GM12878 (cell line): ENCODE data around the gene PITX1. TPM values are rescaled to one million over a fixed set of nuclear protein-coding genes. Genes with fewer than 3 reads are reported as not detected.

Experiments
- ATAC-seq: fragments of 200-7000 bp; cut with Tn5 transposase; 3 replicates; pipeline ENCODE4 v1.9.1; 2020; ENCODE audit warnings: mild to moderate bottlenecking, moderate library complexity
- BruUV-seq: library from RNA; stranded (reverse); fragments of 400-500 nt; replicated peaks from 2 replicates; lab custom pipeline; 2021; lab: Mats Ljungman, UMichigan
- CTCF ChIA-PET: fragments of 300-600 bp; sonication (Branson Sonifier 250); formaldehyde crosslinking; extraction: SDS; loops from one replicate; lab custom pipeline; 2021; ENCODE audit warnings: inconsistent platforms; lab: Yijun Ruan, JAX
- POLR2A ChIA-PET: fragments of 350-600 bp; formaldehyde crosslinking; extraction: SDS; loops from one replicate; lab custom pipeline; 2021; ENCODE audit warnings: inconsistent platforms; lab: Charles Lee
- RAD21 ChIA-PET: fragments of 300-600 bp; sonication (Branson Sonifier 250); formaldehyde crosslinking; loops from one replicate; lab custom pipeline; 2023; ENCODE audit warnings: antibody characterized with exemption; ENCODE audit not compliant: unreplicated experiment; lab: Charles Lee
- SMC1A ChIA-PET: fragments of 300-600 bp; sonication (Branson Sonifier 250); formaldehyde crosslinking; loops from one replicate; lab custom pipeline; 2023; ENCODE audit not compliant: unreplicated experiment, uncharacterized antibody; lab: Charles Lee
- DNase-seq: peaks from one replicate; pipeline ENCODE4 v3.0.0-alpha.2; 2011; ENCODE audit warnings: low read depth, low spot score
- FAIRE-seq: peaks from 3 replicates; lab custom pipeline; 2011; peaks lifted over from hg19 to GRCh38; lab: Jason Lieb, UNC
- H2AFZ ChIP-seq: 2 replicates; pipeline ENCODE4 v1.6.0; 2011; ENCODE audit warnings: low read depth, low read length, control low read depth; ENCODE audit not compliant: control insufficient read depth
- H3K27ac ChIP-seq: 2 replicates; pipeline ENCODE4 v1.5.1; 2011; ENCODE audit warnings: control low read depth; ENCODE audit not compliant: control insufficient read depth, insufficient read depth
- H3K27me3 ChIP-seq, 2 experiments: replicated peaks in 1 of 2; 2 replicates each; pipeline versions ENCODE4 v1.6.0 to v1.6.1; 2011; ENCODE audit warnings: low read length in 1 of 2; ENCODE audit not compliant: control insufficient read depth in 2 of 2, insufficient read depth in 2 of 2
- H3K36me3 ChIP-seq, 2 experiments: 2 replicates each; pipeline ENCODE4 v1.5.1; 2011; ENCODE audit warnings: low read length in 1 of 2; ENCODE audit not compliant: control insufficient read depth in 2 of 2, insufficient read depth in 2 of 2
- H3K4me1 ChIP-seq: 2 replicates; pipeline ENCODE4 v1.6.1; 2011; ENCODE audit warnings: mild to moderate bottlenecking, low read length, moderate library complexity, mixed read lengths; ENCODE audit not compliant: control insufficient read depth, insufficient read depth
- H3K4me2 ChIP-seq: 2 replicates; pipeline ENCODE4 v1.6.0; 2011; ENCODE audit warnings: control low read depth; ENCODE audit not compliant: control insufficient read depth, insufficient read depth
- H3K4me3 ChIP-seq: fragments of 200-600 bp; sonication (generic); 2 replicates; pipeline ENCODE4 v1.5.1; 2016
- H3K79me2 ChIP-seq: 2 replicates; pipeline ENCODE4 v1.6.0; 2011; ENCODE audit warnings: low read length; ENCODE audit not compliant: control insufficient read depth, insufficient read depth
- H3K9ac ChIP-seq: 2 replicates; pipeline ENCODE4 v1.8.0; 2011; ENCODE audit warnings: low read length, control low read depth, mixed read lengths; ENCODE audit not compliant: control insufficient read depth, insufficient read depth
- H3K9me3 ChIP-seq: replicated peaks from 3 replicates; pipeline ENCODE4 v1.5.1; 2011; ENCODE audit warnings: mild to moderate bottlenecking, low read length; ENCODE audit not compliant: control insufficient read depth, insufficient read depth
- H4K20me1 ChIP-seq: 2 replicates; pipeline ENCODE4 v1.6.0; 2011; ENCODE audit not compliant: control insufficient read depth, insufficient read depth
- BCL11A ChIP-seq: IDR thresholded peaks from 2 replicates; pipeline ENCODE4 v1.6.1; 2011; ENCODE audit warnings: low read depth, low read length
- E4F1 ChIP-seq: fragments of 450-650 bp; IDR thresholded peaks from 2 replicates; pipeline ENCODE4 v1.6.1; 2018; ENCODE audit warnings: borderline replicate concordance, mild to moderate bottlenecking; ENCODE audit not compliant: partially characterized antibody
- EED ChIP-seq: sonication (generic); IDR thresholded peaks from 2 replicates; pipeline ENCODE4 v1.6.1; 2016; ENCODE audit warnings: antibody characterized with exemption, low read depth
- MAX ChIP-seq: IDR thresholded peaks from 2 replicates; pipeline ENCODE4 v1.6.1; 2012; ENCODE audit warnings: low read depth, low read length, improper control_type of control experiment
- PAX5 ChIP-seq: IDR thresholded peaks from 2 replicates; pipeline ENCODE4 v1.6.1; 2011; ENCODE audit warnings: low read depth, low read length, borderline replicate concordance
- SMARCA5 ChIP-seq: fragments of 450-650 bp; IDR thresholded peaks from 2 replicates; pipeline ENCODE4 v1.6.1; 2017; ENCODE audit warnings: mild to moderate bottlenecking
- ZZZ3 ChIP-seq: IDR thresholded peaks from 2 replicates; pipeline ENCODE4 v1.6.1; 2011; ENCODE audit warnings: low read depth; ENCODE audit not compliant: control insufficient read depth, insufficient read length
- WGBS: methylation state at CpG from one replicate; pipeline ENCODE4 v1.1.6; 2016; ENCODE audit warnings: low lambda C conversion rate; ENCODE audit not compliant: insufficient replicate concordance, insufficient coverage; ENCODE audit errors: missing lambda C conversion rate; 5-methylcytosine and 5-hydroxymethylcytosine counted together
- in situ Hi-C: fragments of 300-500 bp; cut with MboI; formaldehyde crosslinking; loops from 9 replicates; pipeline ENCODE4 v1.14.3; 2018; ENCODE audit warnings: mixed read lengths
- intact Hi-C: fragments of 100-400 bp; cut with micrococcal nuclease; formaldehyde crosslinking; loops from one replicate; pipeline ENCODE4 v1.14.2; 2022; ENCODE audit not compliant: unreplicated experiment
- polyA plus RNA-seq, 11 experiments: library from polyadenylated mRNA; depleted of rRNA in 4 of 11; unstranded in 6 of 11; stranded (reverse) in 5 of 11; fragments of >200 nt; fragmentation: Nextera tagmentation in 4 of 11; fragmentation: Illumina TruSeq in 1 of 11; extraction: Ambion mirVana in 4 of 11; extraction: Trizol in 1 of 11; gene quantifications; 1 replicate in 1 of 11; 2 replicates in 10 of 11; pipeline versions ENCODE4 v1.2.1 to v1.2.3, GENCODE V29; 2011 to 2016; ENCODE audit warnings: inconsistent platforms in 2 of 11, missing spikeins in 2 of 11, low read depth in 1 of 11
- total RNA-seq, 4 experiments: library from RNA; depleted of rRNA in 3 of 4; stranded (reverse); fragments of >200 nt in 3 of 4; fragmentation: Illumina TruSeq in 1 of 4; extraction: Trizol in 1 of 4; gene quantifications; 2 replicates each; pipeline versions ENCODE4 v1.2.1 to v1.2.3, GENCODE V29; 2013 to 2021

The PITX1 gene
- total and polyA plus RNA-seq, 10 of the 15 experiments (the other 5 are each of a cell fraction or from before 2014, with no cell fraction given), result 0.16 to 1.1 (median 0.68) TPM; not detected in 5

- no peak overlapping the region for H3K9ac ChIP-seq
- no peak for FAIRE-seq
- H3K4me2 ChIP-seq, result no peak overlapping the region
- no TSS peak for BruUV-seq
- intact Hi-C loops (no loop called here), in situ Hi-C loops (no loop called here)
- ChIA-PET RAD21 (no interaction called here), CTCF (no interaction called here), POLR2A (no interaction called here), SMC1A (no interaction called here)
- H3K27ac ChIP-seq, result no peak overlapping the region
- DNase-seq, result no peak
- no peaks in the 10 kb centered on the region for H3K9me3 ChIP-seq
- 55% methylated on average over 13 of the region's 13 CpGs for WGBS
- H3K4me1 ChIP-seq, result no peaks in the 10 kb centered on the region
- H4K20me1 ChIP-seq, result no peaks in the 10 kb centered on the region
- no peaks in the 10 kb centered on the region for H3K36me3 ChIP-seq
- H3K79me2 ChIP-seq, result no peaks in the 10 kb centered on the region
- no peak overlapping the region for H2AFZ ChIP-seq
- H3K4me3 ChIP-seq, result no peak overlapping the region
- no peak for TF ChIP-seq PAX5
- no peak for TF ChIP-seq EED
- TF ChIP-seq BCL11A, result no peak
- no peak for TF ChIP-seq SMARCA5
- TF ChIP-seq E4F1, result no peak
- TF ChIP-seq ZZZ3, result no peak
- no peak for TF ChIP-seq MAX
- H3K27me3 ChIP-seq, result no peaks in the 10 kb centered on the region
- no peak for ATAC-seq
Measured at GRCh38 chr5:135008981-135009735, 24.9 kb downstream of the PITX1 start.
